GM12873 (cell line): ENCODE results near the gene NHSL2.

Experiments used
- CTCF ChIP-seq: IDR thresholded peaks from 2 replicates; pipeline ENCODE4 v1.5.1; 2012; ENCODE audit warnings: low read depth, mild to moderate bottlenecking, moderate library complexity, low read length, control low read depth; ENCODE audit not compliant: insufficient read depth; ENCODE audit errors: missing control alignments

The NHSL2 gene

DNA sequence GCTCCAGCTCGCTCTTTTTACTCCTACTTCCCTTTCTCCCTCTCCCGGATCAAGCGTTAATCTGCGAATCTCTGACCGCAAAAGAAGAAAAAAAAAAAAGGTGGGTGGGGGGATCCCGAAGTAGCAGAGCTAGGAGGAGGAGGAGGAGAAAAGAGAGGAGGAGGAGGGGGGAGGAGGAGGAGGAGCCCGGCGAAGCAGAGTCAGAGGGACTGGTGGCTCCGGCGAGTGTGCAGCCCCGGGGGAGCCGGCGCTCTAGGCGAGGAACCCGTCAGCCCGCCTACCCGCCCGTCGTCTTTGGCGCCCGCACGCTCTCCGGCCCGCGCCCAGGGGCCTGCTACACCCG is at the start of gene NHSL2:
Gene NHSL2, plus strand, starts transcription at position 203 of the 343 bp plus-strand sequence.
- TF ChIP-seq CTCF = no peak

- no peak for TF ChIP-seq CTCF
Observed at GRCh38 chrX:71867680-71868079, 43.0 kb upstream of the NHSL2 start.

GRCh38 chrX:71870208-71871098 is 40.2 kb upstream of the NHSL2 start:
- TF ChIP-seq CTCF = peak; percentile 42

DNA sequence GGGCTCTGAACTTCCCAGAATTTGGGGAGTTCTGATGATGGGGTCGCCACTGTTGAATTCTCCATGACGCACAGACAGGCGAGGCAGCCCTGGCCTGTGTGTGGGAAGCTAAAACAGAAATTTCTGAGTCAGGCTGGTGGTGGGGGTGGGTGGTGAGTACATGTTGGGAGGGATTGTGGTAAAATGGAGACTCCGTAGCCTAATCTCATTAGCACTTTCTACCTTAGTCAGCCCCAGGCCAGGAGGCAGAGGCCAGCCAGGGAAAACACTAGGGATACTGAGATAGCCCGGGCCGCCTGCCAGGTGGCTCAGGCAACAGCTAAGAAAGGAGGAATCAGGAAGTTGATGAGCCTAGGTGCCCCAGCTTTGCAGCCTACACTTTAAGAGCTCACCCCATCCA is 39.3 kb upstream of the NHSL2 start:
- TF ChIP-seq CTCF = no peak

GRCh38 chrX:71872542-71873458 is 37.8 kb upstream of the NHSL2 start:
- TF ChIP-seq CTCF = no peak

GRCh38 chrX:71873459-71873833 is 37.2 kb upstream of the NHSL2 start:
- no peak for TF ChIP-seq CTCF

- TF ChIP-seq CTCF = no peak
Observed at GRCh38 chrX:71885099-71885498, 25.5 kb upstream of the NHSL2 start.
